ENCODE results near the gene TOX4. TPM values are rescaled to one million over a fixed set of nuclear protein-coding genes. Genes with fewer than 3 reads are reported as not detected.

The TOX4 gene
- total RNA-seq, 4 donors from 2014 or later = 70.1 to 80.5 (median 77.9) TPM

- 84% methylated on average over 1 of the region's 1 CpG for WGBS
- peaks cover 45% of the 10 kb centered on the region for H3K36me3 ChIP-seq
- TF ChIP-seq EP300 (IDR thresholded peaks at IDR 0.05) = no peak
- TF ChIP-seq POLR2A (IDR thresholded peaks at IDR 0.05) = no peak
- TF ChIP-seq, protein P1, sequence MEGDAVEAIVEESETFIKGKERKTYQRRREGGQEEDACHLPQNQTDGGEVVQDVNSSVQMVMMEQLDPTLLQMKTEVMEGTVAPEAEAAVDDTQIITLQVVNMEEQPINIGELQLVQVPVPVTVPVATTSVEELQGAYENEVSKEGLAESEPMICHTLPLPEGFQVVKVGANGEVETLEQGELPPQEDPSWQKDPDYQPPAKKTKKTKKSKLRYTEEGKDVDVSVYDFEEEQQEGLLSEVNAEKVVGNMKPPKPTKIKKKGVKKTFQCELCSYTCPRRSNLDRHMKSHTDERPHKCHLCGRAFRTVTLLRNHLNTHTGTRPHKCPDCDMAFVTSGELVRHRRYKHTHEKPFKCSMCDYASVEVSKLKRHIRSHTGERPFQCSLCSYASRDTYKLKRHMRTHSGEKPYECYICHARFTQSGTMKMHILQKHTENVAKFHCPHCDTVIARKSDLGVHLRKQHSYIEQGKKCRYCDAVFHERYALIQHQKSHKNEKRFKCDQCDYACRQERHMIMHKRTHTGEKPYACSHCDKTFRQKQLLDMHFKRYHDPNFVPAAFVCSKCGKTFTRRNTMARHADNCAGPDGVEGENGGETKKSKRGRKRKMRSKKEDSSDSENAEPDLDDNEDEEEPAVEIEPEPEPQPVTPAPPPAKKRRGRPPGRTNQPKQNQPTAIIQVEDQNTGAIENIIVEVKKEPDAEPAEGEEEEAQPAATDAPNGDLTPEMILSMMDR (IDR thresholded peaks at IDR 0.05) = no peak
- TF ChIP-seq POLR2AphosphoS5 (IDR thresholded peaks at IDR 0.05) = no peak
These were observed 9.7 kb downstream of the TOX4 start for GRCh38 chr14:21486640-21487087.

DNA sequence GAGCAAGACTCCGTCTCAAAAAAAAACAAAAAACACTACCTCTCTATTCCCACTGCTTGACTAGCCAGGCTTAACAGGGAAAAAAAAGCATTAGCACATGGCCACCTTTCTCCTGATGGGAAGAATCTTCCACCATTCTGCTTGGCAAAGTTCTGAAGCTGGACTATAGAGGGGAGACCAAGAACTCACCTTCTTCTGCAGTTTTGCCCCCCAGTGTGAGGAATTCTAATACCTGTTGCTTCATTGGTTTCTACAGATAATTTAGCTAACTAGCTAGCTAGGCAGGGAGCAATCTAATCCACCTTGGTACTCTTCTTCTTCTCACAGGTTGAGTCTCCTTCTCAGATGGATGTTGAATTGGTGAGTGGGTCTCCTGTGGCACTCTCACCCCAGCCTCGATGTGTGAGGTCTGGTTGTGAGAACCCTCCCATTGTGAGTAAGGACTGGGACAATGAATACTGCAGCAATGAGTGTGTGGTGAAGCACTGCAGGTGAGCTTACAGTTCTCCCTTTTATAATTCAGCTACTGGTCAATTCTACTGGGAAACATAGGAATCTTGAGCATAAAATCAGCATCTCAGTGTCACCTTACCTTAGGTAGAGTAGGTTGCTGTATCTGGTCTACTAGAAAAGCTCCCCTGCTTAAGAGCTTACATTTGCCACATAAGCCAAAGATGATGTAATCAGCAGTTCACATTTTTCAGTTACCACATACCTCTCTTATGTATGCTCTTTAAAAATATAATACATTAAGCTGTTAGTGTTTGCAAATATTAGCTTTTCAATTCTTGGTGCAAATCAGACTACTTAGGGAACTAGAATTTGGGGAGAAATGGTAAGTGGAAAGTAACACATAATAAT, 18.1 kb downstream of the TOX4 start:
- H3K36me3 ChIP-seq = peaks cover 97% of the 10 kb centered on the region
- no peaks in the 10 kb centered on the region for H3K4me1 ChIP-seq

More at GRCh38 chr14:21486640-21487087, 9.7 kb downstream of the TOX4 start:
- no peak for DNase-seq (ENCODE audit: low spot score in 2 of 2)
- H3K4me1 ChIP-seq = no peaks in the 10 kb centered on the region
- H3K4me3 ChIP-seq = no peak overlapping the region
- H3K27me3 ChIP-seq = no peaks in the 10 kb centered on the region
- H3K9me3 ChIP-seq = no peaks in the 10 kb centered on the region
- H3K27ac ChIP-seq = no peak overlapping the region

DNA sequence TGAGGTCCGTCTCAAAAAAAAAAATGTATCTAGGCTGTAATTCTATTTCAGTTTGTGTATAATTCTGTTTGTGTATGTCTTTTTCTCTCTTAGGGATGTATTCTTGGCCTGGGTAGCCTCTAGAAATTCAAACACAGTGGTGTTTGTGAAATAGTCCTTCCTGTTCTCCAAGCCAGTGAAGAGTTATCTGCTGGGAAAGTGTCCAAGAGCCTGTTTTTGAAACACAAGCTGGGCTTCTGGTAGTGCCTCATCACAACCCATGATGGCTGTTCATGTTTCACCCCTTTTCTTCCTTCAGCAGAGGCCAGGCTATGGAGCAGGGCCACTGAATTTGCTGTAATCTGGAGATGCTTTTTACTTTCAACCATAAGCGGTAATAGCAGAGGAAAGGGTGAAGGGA, 19.5 kb downstream of the TOX4 start:
- no peaks in the 10 kb centered on the region for H3K4me1 ChIP-seq
- no peak overlapping the region for H3K27ac ChIP-seq
- no peaks in the 10 kb centered on the region for H3K9me3 ChIP-seq
- no peak overlapping the region for H3K4me3 ChIP-seq
- WGBS = 97% methylated on average over 2 of the region's 2 CpGs
- DNase-seq (ENCODE audit: low spot score in 2 of 2) = no peak
- H3K27me3 ChIP-seq = no peaks in the 10 kb centered on the region
- peaks cover 94% of the 10 kb centered on the region for H3K36me3 ChIP-seq
- TF ChIP-seq POLR2A (IDR thresholded peaks at IDR 0.05) (no peak), EP300 (IDR thresholded peaks at IDR 0.05) (no peak), POLR2AphosphoS5 (IDR thresholded peaks at IDR 0.05) (no peak)
- TF ChIP-seq, protein P1 (IDR thresholded peaks at IDR 0.05) = no peak

More for the DNA sequence above, 18.1 kb downstream of the TOX4 start:
- Histone ChIP-seq H3K27me3 (no peaks in the 10 kb centered on the region), H3K9me3 (no peaks in the 10 kb centered on the region), H3K27ac (no peak overlapping the region), H3K4me3 (no peak overlapping the region)
- 42% methylated on average over 2 of the region's 2 CpGs for WGBS
- no peak for DNase-seq (ENCODE audit: low spot score in 2 of 2)
- TF ChIP-seq POLR2AphosphoS5 (IDR thresholded peaks at IDR 0.05) (no peak), POLR2A (IDR thresholded peaks at IDR 0.05) (no peak), EP300 (IDR thresholded peaks at IDR 0.05) (no peak)
- TF ChIP-seq, protein P1 (IDR thresholded peaks at IDR 0.05) = no peak

DNA sequence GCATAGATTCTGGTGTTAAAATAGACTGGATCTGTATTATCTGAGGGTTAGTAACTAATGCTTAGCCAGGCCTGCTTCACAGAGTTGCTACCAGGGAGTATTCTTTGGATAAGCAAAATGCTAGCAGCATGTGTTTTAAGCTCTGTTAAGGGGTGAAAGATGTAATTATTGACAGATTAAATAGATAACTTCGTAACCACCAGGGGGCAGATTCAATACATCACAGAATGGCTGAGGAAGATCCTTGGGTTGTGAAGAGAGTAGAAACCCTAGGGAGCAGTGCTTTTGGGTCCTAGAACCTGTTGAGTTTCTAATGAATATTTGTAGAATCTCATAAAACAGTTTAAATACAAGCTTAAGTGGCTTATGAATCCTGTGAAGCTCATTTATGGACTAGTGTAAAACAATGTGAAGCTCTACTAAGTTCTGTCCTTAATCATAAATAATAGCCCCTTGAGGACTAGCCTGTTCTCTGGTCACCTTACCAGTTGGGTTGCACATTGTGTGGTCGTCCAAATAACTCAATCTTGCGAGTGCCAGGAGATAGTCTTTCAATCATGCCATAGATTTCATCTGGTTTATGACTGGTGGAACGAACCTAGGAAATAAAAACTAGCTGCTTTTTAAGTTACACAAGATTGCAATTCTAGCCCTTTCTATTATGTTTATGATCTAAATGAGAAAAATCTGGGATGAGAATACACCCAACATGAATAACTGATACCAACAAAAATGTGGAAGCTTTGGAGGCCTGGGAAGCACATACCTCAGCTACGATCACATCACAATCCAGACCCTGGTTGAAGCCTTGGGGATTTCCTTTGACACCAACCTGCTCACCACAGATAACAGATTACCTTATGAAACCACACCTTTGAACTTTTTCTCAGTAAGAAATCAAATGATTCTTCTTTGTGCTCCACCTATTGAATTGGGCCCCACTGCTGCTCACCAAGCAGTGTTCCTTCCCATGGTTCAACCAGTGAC, 21.8 kb downstream of the TOX4 start:
- Histone ChIP-seq H3K4me3 (no peak overlapping the region), H3K27me3 (no peaks in the 10 kb centered on the region), H3K9me3 (no peaks in the 10 kb centered on the region), H3K36me3 (peaks cover 86% of the 10 kb centered on the region), H3K4me1 (no peaks in the 10 kb centered on the region), H3K27ac (no peak overlapping the region)
- WGBS = 55% methylated on average over 5 of the region's 5 CpGs
- TF ChIP-seq EP300 (IDR thresholded peaks at IDR 0.05) (no peak), POLR2A (IDR thresholded peaks at IDR 0.05) (no peak), POLR2AphosphoS5 (IDR thresholded peaks at IDR 0.05) (no peak)
- TF ChIP-seq, protein P1 (IDR thresholded peaks at IDR 0.05) = peak; percentile 24 to 32
- DNase-seq (ENCODE audit: low spot score in 2 of 2) = no peak
